ENCODE data around the gene KLK2. TPM values are rescaled to one million over a fixed set of nuclear protein-coding genes. Genes with fewer than 3 reads are reported as not detected.

KLK2 gene
- total RNA-seq, 1 experiment from 2014 or later, result not detected

DNA sequence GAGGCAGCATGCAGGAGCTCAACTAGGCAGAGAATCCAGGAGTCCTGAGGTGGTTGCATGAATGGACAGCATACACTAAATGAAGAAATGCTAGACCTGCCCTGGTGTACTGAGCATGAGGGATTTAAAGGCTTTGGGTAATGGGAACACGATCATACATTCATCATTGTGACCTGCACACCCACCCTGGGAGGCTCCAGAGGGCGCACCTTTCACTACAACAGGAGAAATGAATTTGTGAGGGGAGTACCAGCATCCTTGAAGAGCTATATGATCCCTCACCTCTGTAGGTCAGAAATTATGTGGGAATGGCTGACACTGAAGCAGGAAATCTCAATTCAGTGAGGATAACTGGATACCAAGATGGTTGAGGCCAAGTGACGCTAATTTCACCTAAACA is 8.9 kb downstream of the KLK2 start:
- Histone ChIP-seq H3K27me3 (ENCODE audit: insufficient read depth, low read depth) (peaks cover 81% of the 10 kb centered on the region), H2AFZ (no peak overlapping the region), H3K9me2 (ENCODE audit: insufficient read depth) (no peaks in the 10 kb centered on the region), H3K9me3 (ENCODE audit: insufficient read depth, low read depth) (no peaks in the 10 kb centered on the region), H4K20me1 (ENCODE audit: insufficient read depth) (no peaks in the 10 kb centered on the region), H3F3A (ENCODE audit: insufficient read depth, low read depth) (no peaks in the 10 kb centered on the region), H3K36me3 (ENCODE audit: low read depth) (no peaks in the 10 kb centered on the region), H3K4me1 (replicated peaks; ENCODE audit: insufficient read depth) (no peaks in the 10 kb centered on the region), H3K4me3 (no peak overlapping the region), H3K79me2 (ENCODE audit: low read depth) (no peaks in the 10 kb centered on the region), H3K27ac (no peak overlapping the region), H3K4me2 (no peak overlapping the region)
- CTCF ChIA-PET, result interaction anchor here (0.6 kb wide), 1 partner anchor 130 kb away, joined by 3 read pairs; no protein-coding TSS in a partner anchor
- BruUV-seq (replicated peaks), result no TSS peak
- intact Hi-C loops (cut with micrococcal nuclease; ENCODE audit: unreplicated experiment), result no loop called here
- no peak for TF ChIP-seq CTCF (conservative IDR thresholded peaks at IDR 0.05)
- no peak for TF ChIP-seq EZH2 (IDR thresholded peaks at IDR 0.05; ENCODE audit: low read depth)
- no peak for DNase-seq
- POLR2A ChIA-PET (ENCODE audit: unreplicated experiment), result no interaction called here

GRCh38 chr19:50889638-50890037 is 16.4 kb downstream of the KLK2 start:
- ChIA-PET POLR2A (ENCODE audit: unreplicated experiment) (no interaction called here), CTCF (no interaction called here)
- BruUV-seq (replicated peaks), result no TSS peak
- no peak overlapping the region for H3K4me2 ChIP-seq
- H3K27me3 ChIP-seq (ENCODE audit: insufficient read depth, low read depth), result peaks cover 36% of the 10 kb centered on the region
- H3K4me1 ChIP-seq (replicated peaks; ENCODE audit: insufficient read depth), result no peaks in the 10 kb centered on the region
- no peaks in the 10 kb centered on the region for H4K20me1 ChIP-seq (ENCODE audit: insufficient read depth)
- H3K36me3 ChIP-seq (ENCODE audit: low read depth), result no peaks in the 10 kb centered on the region
- no peaks in the 10 kb centered on the region for H3K79me2 ChIP-seq (ENCODE audit: low read depth)
- no peaks in the 10 kb centered on the region for H3K9me3 ChIP-seq (ENCODE audit: insufficient read depth, low read depth)
- H2AFZ ChIP-seq, result no peak overlapping the region
- intact Hi-C loops (cut with micrococcal nuclease; ENCODE audit: unreplicated experiment), result no loop called here
- TF ChIP-seq EZH2 (IDR thresholded peaks at IDR 0.05; ENCODE audit: low read depth) (no peak), CTCF (conservative IDR thresholded peaks at IDR 0.05) (no peak)
- no peak overlapping the region for H3K4me3 ChIP-seq
- H3F3A ChIP-seq (ENCODE audit: insufficient read depth, low read depth), result peaks cover 5% of the 10 kb centered on the region; the same call in 1 of the 2 replicates
- no peak overlapping the region for H3K27ac ChIP-seq
- H3K9me2 ChIP-seq (ENCODE audit: insufficient read depth), result no peaks in the 10 kb centered on the region
- DNase-seq, result no peak

- ChIA-PET POLR2A (ENCODE audit: unreplicated experiment) (no interaction called here), CTCF (no interaction called here)
- Histone ChIP-seq H3K4me3 (no peak overlapping the region), H3K4me2 (no peak overlapping the region), H3K27ac (no peak overlapping the region), H4K20me1 (ENCODE audit: insufficient read depth) (no peaks in the 10 kb centered on the region), H2AFZ (no peak overlapping the region), H3K9me3 (ENCODE audit: insufficient read depth, low read depth) (no peaks in the 10 kb centered on the region), H3K9me2 (ENCODE audit: insufficient read depth) (no peaks in the 10 kb centered on the region), H3K36me3 (ENCODE audit: low read depth) (no peaks in the 10 kb centered on the region), H3K27me3 (ENCODE audit: insufficient read depth, low read depth) (peaks cover 43% of the 10 kb centered on the region), H3K4me1 (replicated peaks; ENCODE audit: insufficient read depth) (no peaks in the 10 kb centered on the region), H3F3A (ENCODE audit: insufficient read depth, low read depth) (peaks cover 5% of the 10 kb centered on the region; the same call in 1 of the 2 replicates), H3K79me2 (ENCODE audit: low read depth) (no peaks in the 10 kb centered on the region)
- intact Hi-C loops (cut with micrococcal nuclease; ENCODE audit: unreplicated experiment), result no loop called here
- no peak for DNase-seq
- TF ChIP-seq EZH2 (IDR thresholded peaks at IDR 0.05; ENCODE audit: low read depth) (no peak), CTCF (conservative IDR thresholded peaks at IDR 0.05) (no peak)
- no TSS peak for BruUV-seq (replicated peaks)
Measured at GRCh38 chr19:50890422-50891252, 17.4 kb downstream of the KLK2 start.
